PC-3 (cell line): ENCODE results near the gene LRP10.

Source experiments
- CTCF ChIP-seq: fragments of 300-600 bp; sonication (generic); conservative IDR thresholded peaks from 2 replicates; pipeline ENCODE4 v1.5.1; 2017; ENCODE audit warnings: antibody characterized with exemption, low read depth, mild to moderate bottlenecking, low read length
- EZH2 ChIP-seq: fragments of 300-600 bp; sonication (generic); IDR thresholded peaks from one replicate; pipeline ENCODE4 v1.6.1; 2017; ENCODE audit warnings: antibody characterized with exemption, mild to moderate bottlenecking, low read length; ENCODE audit not compliant: unreplicated experiment

GRCh38 chr14:22925513-22925912, 54.0 kb downstream of the LRP10 start:
- no peak for TF ChIP-seq CTCF
- no peak for TF ChIP-seq EZH2
